ENCODE data around the gene ZNF609.

The ZNF609 gene

DNA sequence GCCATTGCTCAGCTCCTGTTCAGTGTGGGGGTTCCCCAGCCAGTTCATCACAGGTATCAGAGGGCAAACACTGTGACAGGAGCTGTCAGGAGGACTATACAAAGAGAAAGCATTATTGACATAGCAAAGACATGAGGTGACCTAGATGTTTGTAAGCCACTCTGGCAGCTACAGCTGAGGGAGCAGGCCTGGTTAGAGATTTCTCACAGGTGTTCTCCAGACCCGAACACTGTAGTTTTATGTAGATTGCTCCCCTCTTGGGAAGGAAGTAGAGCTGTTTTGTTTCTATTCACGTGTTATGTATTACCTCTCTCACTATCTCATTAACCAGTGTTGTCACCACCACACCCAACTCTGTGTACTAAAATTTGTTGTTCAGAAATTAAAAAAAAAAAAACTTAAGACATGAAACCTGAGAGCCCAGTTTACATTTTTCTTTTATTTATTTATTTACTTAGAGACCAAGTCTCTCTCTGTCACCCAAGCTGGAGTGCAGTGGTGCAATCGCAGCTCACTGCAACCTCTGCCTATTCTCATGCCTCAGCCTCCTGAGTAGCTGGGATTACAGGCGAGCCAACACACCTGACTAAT, 191.3 kb downstream of the ZNF609 start:
- no peak for DNase-seq (ENCODE audit: low spot score)

DNA sequence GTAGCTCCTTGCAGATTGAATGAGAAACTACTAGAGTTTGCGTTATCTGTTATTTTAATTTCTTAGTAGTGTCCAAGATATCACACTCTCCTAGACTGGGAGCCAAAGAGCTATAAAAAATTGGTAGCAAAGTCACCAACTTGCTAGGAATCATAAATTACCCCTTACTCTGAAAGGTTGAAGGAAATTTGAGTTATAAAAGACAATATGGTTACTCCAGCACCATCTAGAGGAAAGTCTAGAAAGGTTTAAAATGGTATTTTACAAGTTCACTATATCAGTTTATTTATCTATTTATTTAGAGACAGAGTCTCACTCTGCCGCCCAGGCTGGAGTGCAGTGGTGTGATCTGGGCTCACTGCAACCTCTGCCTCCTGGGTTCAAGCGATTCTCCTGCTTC, 193.4 kb downstream of the ZNF609 start:
- no peak for DNase-seq (ENCODE audit: low spot score)

DNA sequence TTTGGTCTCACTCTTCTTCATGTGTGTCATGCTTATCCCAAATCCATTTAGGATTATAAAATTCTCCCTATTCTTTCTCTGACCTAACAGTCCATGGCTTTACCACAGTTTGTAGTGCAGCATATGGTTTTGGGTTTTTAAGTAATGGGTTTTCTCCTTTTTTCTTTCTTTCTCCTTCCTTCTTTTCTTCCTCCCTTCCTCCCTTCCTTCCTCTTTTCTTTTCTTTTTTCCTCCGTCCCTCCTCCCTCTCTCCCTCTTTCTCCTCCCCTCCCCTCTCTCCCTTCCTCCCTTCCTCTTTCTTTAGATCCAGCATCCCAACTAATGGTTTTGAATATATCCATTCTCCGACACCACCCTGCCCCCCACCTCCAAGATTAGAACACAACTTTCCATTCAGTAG, 196.1 kb downstream of the ZNF609 start:
- no peak for DNase-seq (ENCODE audit: low spot score)

DNA sequence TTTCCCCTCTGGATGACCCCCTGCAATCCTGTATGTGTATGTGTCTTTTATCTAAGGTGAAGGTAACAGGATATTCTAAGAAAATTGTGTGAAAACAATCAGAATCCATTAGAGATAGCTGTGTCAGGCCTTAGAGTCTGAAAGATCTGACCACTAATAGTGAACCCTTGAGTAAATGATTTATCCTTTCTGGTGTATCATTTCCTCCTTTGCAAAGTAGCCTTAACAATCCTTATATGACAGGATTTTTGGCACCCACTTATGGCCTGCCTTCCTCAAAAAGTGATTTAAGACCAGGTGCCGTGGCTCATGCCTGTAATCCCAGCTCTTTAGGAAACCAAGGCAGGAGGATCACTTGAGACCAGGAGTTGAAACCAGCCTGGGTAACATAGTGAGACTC, 204.8 kb downstream of the ZNF609 start:
- no peak for DNase-seq (ENCODE audit: low spot score)

DNA sequence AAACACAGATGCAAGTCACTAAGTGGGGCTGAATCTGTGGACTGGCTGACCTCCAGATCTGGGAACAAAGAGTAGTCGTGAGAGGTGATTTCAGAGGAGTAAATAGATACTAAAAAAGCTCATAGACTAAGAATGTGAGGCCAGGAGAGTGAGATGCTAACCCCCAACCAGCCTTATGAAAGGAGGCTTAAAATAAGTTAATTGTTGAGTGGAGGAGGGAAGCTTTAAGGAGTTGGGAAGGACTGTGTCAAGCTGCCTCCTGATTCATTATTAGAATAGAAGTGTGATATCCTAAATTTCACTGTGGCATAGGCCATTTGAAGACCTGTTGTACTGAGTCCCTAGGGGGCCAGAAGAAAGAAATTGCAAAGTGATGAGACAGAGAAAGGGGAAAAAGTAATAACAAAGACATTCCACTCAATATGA, 207.4 kb downstream of the ZNF609 start:
- peak; percentile 19 for DNase-seq (ENCODE audit: low spot score)

DNA sequence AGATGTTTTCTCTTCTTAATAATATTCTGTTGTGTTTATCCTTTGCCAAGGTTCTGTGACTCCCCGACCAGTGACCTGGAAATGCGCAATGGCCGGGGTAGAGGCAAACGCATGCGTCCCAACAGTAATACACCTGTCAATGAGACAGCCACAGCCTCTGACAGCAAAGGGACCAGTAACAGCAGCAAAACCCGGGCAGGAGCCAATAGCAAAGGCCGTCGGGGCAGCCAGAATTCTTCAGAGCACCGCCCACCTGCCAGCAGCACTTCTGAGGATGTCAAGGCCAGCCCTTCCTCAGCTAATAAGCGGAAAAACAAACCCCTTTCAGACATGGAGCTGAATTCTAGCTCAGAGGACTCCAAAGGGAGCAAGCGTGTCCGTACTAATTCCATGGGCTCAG, 213.5 kb downstream of the ZNF609 start:
- no peak for DNase-seq (ENCODE audit: low spot score)

DNA sequence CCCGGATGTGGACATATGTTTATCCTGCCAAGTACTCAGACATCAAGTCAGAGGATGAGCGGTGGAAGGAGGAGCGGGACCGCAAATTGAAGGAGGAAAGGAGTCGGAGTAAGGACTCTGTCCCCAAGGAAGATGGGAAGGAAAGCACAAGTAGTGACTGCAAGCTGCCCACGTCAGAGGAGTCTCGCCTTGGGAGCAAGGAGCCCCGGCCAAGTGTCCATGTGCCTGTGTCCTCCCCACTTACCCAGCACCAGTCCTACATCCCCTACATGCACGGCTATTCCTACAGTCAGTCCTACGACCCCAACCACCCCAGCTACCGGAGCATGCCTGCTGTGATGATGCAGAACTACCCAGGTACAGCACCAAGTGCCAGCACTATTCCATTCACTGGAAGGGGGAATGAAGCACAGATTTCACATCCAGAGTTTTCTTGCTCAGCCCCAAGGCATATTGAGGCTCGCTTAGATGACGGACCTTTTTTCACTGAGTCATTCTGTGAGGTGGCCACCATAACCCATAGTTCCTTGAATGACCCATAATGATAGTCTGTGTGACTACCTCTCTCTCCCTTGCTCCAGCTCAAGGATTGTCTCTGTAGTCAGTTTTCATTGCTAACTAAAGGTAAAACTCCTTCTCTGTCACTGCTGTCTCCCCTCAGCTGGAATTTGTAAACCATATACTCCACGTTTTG, 217.9 kb downstream of the ZNF609 start:
- DNase-seq (ENCODE audit: low spot score) = no peak

DNA sequence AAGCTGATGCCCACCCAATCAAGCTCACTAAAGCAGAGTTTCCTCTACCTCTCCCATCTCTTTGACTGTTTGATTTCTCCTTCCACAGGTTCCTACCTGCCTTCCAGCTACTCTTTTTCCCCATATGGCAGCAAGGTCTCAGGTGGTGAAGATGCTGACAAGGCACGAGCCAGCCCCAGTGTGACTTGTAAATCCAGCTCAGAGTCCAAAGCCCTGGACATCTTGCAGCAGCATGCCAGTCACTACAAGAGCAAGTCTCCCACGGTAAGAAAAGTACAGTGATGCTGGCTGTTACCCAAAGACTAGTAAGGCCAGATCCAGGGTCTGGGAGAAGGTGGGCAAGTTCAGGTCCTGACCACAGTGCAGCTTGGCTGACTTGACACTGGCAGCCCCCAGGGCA, 219.7 kb downstream of the ZNF609 start:
- DNase-seq (ENCODE audit: low spot score) = no peak

DNA sequence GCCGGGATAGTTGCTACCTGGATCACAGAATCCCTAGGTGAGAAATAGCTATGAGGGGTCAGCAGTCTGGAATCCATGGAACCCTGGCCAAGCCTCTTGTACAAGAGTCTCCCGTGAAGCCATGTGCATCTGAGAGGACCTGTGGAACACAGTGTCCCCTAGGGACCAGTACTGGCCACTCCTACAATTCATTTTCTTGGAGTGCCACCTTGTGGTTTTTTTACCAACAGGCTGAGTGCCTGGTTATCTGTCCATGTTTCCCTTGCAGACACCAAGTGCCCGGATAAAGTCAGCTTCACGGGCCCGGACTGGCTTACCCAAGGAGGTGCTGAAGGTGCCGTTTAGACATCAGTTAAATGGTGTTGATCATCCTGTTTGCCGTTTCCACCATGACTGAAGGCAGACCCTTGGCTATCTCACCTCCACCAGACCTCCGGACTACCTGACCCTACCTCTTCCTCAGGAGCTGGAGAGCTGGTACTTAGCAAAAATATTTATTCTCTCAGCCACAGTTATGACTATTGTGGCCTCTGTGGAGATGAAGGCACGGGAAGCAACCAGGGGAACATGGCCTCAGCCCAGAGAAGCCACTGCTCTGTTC, 221.1 kb downstream of the ZNF609 start:
- peak; percentile 71 for DNase-seq (ENCODE audit: low spot score)

DNA sequence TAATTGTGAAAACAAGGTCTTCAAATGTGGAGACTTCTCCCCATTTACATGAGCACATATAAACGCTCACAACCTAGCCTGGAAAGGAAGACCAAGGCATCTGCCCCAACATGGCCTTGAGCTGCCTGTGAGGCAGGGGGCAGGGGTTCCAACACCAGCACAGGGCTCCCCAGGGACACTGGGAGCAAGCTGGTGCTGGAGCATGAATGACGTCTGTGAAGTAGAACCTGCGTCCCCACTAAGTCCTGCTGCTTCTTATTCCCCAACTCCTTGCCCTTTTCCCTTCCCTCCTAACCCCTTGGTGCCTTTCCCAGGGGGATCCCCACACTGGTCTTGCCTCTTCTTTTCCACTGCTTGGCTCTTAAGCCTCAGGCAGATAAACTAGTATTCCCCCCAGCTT, 221.9 kb downstream of the ZNF609 start:
- no peak for DNase-seq (ENCODE audit: low spot score)

DNA sequence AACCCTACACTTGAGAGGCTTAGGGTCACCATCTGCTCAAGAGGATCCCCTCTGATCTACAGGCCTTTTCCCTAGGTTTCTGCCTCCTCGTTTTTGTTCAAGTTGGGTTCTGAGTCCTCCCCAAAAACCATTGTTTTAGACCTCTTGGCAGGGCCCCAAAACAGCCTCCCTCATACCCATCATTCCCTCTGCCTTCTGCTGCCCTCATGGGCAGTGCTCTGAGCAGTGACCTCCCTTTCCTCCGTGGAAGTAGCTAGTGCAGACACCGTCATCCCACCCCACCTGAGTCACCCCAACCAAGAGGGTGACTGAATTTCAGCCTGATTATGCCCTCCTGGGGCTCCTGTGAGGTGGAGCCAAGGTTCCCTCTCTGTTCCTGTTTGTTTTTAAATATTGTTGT, 223.0 kb downstream of the ZNF609 start:
- no peak for DNase-seq (ENCODE audit: low spot score)

DNA sequence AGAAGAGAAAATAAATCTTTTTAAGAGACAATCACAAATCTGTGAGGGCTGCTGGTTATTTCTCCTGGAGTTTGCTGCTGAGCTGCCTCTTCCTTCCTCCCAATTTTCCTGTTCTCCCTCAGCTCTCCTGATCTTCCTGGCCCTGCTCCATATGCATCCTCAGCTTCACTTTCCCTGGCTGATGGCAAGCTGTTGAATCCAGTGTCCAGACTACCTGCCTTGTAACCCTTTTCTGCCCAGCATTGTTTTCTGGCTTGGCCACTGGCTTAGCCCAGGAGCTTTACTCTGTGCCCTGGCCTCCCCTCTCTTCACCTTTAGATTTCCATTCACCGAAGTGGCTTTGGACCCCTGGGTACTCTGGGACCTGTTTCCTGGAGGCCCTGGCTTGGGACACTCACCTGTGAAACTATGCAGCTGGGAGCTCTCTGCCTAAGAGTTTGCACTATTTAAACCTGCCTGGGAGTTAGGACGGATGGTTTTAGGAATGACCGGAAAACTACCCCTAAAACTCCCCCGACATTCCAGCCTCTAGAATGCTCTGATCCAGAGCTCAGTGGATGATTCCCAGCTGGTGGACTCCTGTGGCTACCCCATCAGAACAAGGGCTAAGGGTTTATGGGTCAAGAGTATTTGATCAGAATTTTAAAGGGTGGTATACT, 225.0 kb downstream of the ZNF609 start:
- no peak for DNase-seq (ENCODE audit: low spot score)

DNA sequence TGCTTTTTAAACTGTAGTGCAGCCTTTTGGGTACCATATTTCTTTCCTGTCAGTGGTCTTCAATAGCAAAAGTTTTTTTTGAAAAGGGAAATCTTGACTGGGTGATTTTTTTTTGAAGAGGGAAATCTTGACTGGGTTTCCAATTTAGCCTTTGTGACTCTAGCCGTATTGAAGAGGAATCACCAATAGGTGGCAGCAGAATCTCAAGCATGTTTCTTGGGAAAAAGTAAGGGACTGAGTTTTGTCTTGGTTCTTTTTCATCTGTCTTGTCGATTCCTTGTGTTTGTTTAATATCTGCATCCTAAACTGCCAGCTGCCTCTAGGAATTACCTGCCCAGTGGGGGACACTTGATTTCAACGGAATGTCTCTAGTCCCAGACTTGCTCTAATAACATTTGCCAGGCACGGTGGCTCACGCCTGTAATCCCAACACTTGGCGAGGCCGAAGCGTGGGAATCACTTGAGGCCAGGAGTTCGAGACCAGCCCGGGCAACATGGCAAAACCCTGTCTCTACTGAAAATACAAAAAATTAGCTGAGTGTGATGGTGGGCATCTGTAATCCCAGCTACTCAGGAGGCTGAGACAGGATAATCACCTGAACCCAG, 225.9 kb downstream of the ZNF609 start:
- peak; percentile 73 for DNase-seq (ENCODE audit: low spot score)

DNA sequence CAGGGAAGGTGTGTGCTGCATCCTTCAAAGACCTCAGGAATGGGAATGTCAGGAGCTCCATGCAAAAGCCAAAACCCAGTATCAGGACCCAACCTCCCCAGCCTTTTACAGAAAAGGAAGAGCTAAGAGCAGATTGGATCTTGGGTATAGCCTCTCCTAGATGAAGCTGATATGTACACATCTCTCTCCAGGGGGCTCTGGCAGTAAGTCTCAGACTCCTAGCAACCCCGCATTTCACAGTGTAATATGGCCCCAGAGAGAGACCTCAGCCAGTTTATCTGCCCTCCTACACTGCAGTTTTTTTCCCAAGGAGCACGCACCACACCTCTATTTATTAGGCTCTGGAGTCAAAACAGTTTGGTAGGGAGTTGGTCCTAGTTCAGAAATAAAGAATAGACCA, 226.8 kb downstream of the ZNF609 start:
- DNase-seq (ENCODE audit: low spot score) = no peak

DNA sequence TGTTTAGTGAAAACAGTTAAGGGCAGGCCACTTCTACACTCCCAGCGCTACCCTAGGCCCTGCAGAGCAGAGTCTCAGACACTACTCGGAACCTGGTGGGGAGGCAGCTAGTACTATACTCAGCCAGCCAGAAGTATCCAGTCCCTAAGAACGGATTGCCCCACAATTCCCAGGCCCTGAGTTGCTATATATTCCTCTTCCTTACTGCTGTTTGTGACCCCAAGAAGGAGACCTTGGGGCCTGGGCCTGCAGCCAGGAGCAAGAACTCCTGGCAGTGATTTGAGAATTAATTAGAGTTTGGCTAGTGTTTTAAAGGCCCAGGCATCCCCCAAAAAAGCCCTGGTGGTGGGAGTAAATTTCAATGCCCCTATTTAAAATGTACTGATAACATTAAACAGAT, 227.3 kb downstream of the ZNF609 start:
- DNase-seq (ENCODE audit: low spot score) = no peak

DNA sequence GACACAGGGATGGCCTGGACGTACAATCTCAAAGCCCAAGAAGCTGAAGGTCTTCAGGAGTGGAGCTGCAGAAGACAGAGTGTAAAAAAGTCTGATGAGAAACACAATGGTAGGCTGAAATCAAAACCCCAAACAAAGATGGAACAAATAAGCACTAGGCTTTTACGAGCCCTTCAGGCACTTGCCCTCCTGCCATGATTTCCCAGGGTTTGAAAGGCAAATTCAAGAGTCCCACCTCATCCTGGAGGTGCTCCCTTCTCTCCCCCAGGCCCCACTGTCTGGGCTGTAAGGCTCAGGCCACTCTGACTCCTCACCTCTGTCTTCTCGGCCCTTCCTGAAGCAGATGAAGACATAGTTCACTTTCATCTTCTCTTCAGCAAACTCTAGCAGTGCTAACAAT, 228.4 kb downstream of the ZNF609 start:
- DNase-seq (ENCODE audit: low spot score) = no peak

DNA sequence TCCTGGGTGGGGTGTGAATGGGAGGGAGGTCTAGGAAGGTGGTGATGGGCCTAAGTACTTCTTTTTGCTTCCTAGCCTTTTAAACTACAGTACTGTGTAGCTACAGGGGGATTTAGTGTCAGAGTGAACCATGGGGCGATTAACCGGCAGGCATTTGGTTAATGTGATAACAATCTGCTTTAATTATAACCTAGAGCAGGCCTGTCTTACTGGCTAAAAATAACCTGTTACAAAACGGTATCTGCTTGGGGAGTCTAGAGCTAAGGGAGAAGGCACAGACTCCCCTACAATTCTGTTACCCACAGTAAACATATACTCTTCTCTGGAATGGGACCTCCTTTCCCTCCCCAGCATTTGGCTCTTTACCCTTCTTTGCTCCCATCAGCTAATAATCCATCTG, 229.6 kb downstream of the ZNF609 start:
- no peak for DNase-seq (ENCODE audit: low spot score)

DNA sequence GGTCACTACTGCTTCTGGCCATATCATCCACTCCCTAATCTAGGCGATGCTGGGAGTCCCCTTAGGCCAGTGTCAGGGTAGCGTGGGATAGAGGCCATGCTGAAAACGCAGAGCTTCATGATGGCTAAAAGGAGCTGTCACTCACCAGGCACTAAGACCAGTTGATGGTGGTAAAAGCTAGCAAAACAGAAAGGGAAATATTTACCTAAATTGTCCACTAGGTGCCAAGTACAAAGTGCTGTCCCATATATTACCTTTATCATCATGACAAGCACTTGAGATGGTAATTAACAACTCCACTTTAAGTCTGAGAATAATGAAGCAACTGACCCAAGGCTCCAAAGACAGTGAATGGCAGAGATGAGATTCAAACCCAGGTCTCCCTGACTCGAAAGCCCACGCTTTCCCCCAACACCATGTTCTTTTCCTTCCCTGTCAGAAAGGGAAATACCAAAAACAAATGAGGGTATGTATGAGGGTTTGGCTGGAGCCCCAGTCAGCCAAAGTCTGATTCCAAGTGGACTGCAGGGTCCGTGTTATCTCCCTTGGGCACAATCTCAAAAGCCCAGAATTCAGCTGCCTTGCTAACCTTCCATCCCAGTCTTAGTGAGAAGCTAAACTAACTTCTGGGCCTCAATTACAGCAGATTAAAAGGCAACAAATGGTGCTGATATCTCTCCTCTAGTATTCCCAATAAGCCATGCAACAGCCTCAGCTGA, 230.4 kb downstream of the ZNF609 start:
- DNase-seq (ENCODE audit: low spot score) = no peak

DNA sequence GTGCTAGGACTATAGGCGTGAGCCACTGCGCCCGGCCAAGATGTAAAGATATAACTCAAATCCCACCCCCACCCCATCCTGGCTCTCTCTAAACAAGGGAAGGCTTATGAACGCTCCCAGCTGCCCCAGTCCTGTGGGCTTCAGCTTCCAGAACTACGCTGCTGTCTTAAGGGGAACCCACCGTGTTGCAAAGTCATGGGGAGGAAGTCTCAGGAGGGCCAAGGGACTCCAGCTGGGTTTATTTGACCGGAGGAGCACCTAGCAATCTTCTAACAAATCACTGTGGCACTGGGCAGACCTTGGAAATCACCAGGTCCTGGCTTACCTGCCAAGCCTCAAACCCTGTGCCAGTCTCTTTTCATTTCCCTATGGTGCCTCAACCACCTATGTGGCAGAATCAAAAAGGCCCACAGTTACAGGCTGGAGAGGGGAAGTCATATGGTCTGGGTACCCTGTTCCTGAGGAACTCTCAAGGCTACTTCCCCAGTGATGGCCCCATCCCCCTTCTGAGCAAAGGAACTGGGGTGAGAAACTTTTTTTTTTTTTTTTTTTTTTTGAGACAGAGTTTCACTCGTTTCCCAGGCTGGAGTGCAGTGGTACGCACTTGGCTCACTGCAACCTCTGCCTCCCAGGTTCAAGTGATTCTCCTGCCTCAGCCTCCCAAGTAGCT, 231.7 kb downstream of the ZNF609 start:
- DNase-seq (ENCODE audit: low spot score) = no peak

DNA sequence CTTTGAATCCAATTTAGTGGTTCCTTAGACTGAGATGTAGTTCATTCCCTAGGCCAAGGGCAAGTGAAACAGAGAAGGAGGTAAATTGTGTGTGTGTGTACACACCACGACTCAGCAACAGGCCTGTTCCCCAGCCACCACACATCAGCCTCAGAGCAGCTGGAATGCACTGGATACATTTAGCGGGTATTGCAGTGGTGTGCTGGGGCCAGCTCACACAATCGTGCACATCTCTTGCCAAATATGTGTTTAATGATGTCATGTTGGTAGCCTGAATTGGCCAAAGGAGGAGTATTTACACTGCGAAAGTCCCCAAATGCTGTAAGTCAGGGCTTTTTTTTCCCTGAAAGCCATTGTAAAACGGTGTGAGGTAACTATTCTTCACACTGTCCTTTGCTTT, 232.8 kb downstream of the ZNF609 start:
- DNase-seq (ENCODE audit: low spot score) = peak; percentile 85

DNA sequence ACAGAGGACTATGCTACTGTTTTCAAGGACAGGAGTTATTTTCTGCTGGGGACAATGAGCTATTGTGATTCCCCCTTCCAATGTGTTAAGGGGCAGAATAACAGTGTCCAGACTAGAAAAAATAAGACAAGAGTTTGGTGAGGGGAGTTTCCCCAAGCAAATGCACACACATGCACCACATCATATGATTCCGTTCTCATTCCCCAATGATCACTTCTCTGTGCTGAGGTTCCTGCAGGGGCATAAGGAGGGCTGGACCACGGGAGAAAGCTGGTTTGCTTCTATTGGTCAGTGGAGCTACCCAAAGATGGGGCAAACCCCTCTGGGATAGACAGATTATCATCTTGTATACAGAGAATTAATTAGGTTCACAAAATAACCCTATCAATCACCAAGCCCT, 234.4 kb downstream of the ZNF609 start:
- DNase-seq (ENCODE audit: low spot score) = no peak

DNA sequence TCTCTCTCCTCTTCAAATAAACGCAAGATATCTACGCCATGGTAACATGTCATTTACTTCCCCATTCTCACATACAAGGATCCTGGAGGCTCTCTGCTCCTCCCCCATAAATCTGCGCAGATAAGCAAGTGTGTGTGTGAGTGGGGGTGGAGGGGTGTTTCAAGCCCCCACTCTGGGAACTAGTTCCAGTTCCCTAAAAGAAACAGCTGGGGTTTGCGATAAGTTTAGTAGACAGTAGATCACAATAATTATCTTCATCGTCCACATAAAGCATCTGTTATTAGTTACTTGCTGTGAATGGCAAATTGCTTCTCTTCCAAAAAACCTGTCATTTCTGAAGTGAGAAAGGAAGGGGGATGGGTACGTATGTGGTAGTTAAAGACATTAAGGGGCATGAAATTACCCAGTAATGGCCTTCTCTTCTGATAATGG, 235.2 kb downstream of the ZNF609 start:
- no peak for DNase-seq (ENCODE audit: low spot score)
